Fibroblast of lung (primary cell): ENCODE measurements around the gene EDEM2.

Experiments
- CTCF ChIP-seq, 2 donors: IDR thresholded peaks in 1 of 2; conservative IDR thresholded peaks in 1 of 2; 1 replicate in 1 of 2; 2 replicates in 1 of 2; pipeline ENCODE4 v1.5.1; 2011 to 2012; ENCODE audit warnings: low read length in 2 of 2, control low read depth in 1 of 2, inconsistent platforms in 1 of 2, low read depth in 1 of 2, mild to moderate bottlenecking in 1 of 2
- EZH2 ChIP-seq: IDR thresholded peaks from 2 replicates; pipeline ENCODE4 v1.5.1; 2012; ENCODE audit warnings: low read length, control low read depth, mild to moderate bottlenecking; ENCODE audit errors: missing control alignments

GRCh38 chr20:35146920-35147574 lies at the start of gene EDEM2:
- TF ChIP-seq CTCF (conservative IDR thresholded peaks at IDR 0.05 in 1 of 2, IDR thresholded peaks at IDR 0.05 in 1 of 2; ENCODE audit: low read depth in 1 of 2, low read length in 2 of 2), result no peak
- TF ChIP-seq EZH2, result no peak
